DND-41 (cell line): ENCODE results near the gene PNMA1.

Experiments used
- ATAC-seq: fragments of 200-7000 bp; cut with Tn5 transposase; 3 replicates; pipeline ENCODE4 v1.9.1; 2021; ENCODE audit warnings: low read depth; ENCODE audit not compliant: insufficient read depth
- DNase-seq: peaks from one replicate; pipeline ENCODE4 v3.0.0-alpha.2; 2020
- H2AFZ ChIP-seq: 2 replicates; pipeline ENCODE4 v1.6.0; 2012; ENCODE audit warnings: low read depth, low read length
- H3K27ac ChIP-seq: 2 replicates; pipeline ENCODE4 v1.5.1; 2012; ENCODE audit warnings: low read length, inconsistent platforms
- H3K27me3 ChIP-seq: fragments of 200-600 bp; sonication (generic); 2 replicates; pipeline ENCODE4 v1.6.0; 2012; ENCODE audit warnings: low read length, mild to moderate bottlenecking, inconsistent platforms; ENCODE audit not compliant: insufficient read depth, poor library complexity
- H3K36me3 ChIP-seq: 2 replicates; pipeline ENCODE4 v1.5.1; 2012; ENCODE audit warnings: low read length, inconsistent platforms; ENCODE audit not compliant: insufficient read depth
- H3K4me1 ChIP-seq: 2 replicates; pipeline ENCODE4 v1.5.1; 2012; ENCODE audit warnings: mild to moderate bottlenecking, low read length; ENCODE audit not compliant: insufficient read depth
- H3K4me2 ChIP-seq: 2 replicates; pipeline ENCODE4 v1.6.0; 2012; ENCODE audit warnings: mild to moderate bottlenecking, moderate library complexity, low read length, inconsistent platforms; ENCODE audit not compliant: insufficient read depth
- H3K4me3 ChIP-seq, 2 experiments: fragments of 200-600 bp in 1 of 2; shearing (Covaris generic) in 1 of 2; 2 replicates each; pipeline ENCODE4 v1.5.1; 2012 to 2016; ENCODE audit warnings: inconsistent platforms in 2 of 2, low read length in 2 of 2, mild to moderate bottlenecking in 2 of 2, low read depth in 1 of 2, moderate library complexity in 1 of 2
- H3K79me2 ChIP-seq: 2 replicates; pipeline ENCODE4 v1.6.0; 2012; ENCODE audit warnings: low read length, inconsistent platforms; ENCODE audit not compliant: insufficient read depth
- H3K9ac ChIP-seq: 2 replicates; pipeline ENCODE4 v1.6.0; 2012; ENCODE audit warnings: low read depth, mild to moderate bottlenecking, inconsistent platforms, low read length, moderate library complexity
- H3K9me3 ChIP-seq: 2 replicates; pipeline ENCODE4 v1.5.1; 2012; ENCODE audit warnings: low read length, moderate library complexity, mild to moderate bottlenecking, inconsistent platforms; ENCODE audit not compliant: insufficient read depth, severe bottlenecking
- H4K20me1 ChIP-seq: 2 replicates; pipeline ENCODE4 v1.6.0; 2012; ENCODE audit warnings: low read length; ENCODE audit not compliant: insufficient read depth
- EZH2 ChIP-seq: IDR thresholded peaks from 3 replicates; pipeline ENCODE4 v1.6.1; 2012; ENCODE audit warnings: borderline replicate concordance, low read depth, mild to moderate bottlenecking, moderate library complexity, low read length, inconsistent platforms; ENCODE audit not compliant: severe bottlenecking
- TF ChIP-seq, protein P1 (sequence below): IDR thresholded peaks from 2 replicates; pipeline ENCODE4 v1.5.1; 2012; ENCODE audit warnings: borderline replicate concordance, low read length, moderate library complexity, mild to moderate bottlenecking; ENCODE audit not compliant: poor library complexity, severe bottlenecking; ENCODE audit errors: extremely low read depth

PNMA1 gene

DNA sequence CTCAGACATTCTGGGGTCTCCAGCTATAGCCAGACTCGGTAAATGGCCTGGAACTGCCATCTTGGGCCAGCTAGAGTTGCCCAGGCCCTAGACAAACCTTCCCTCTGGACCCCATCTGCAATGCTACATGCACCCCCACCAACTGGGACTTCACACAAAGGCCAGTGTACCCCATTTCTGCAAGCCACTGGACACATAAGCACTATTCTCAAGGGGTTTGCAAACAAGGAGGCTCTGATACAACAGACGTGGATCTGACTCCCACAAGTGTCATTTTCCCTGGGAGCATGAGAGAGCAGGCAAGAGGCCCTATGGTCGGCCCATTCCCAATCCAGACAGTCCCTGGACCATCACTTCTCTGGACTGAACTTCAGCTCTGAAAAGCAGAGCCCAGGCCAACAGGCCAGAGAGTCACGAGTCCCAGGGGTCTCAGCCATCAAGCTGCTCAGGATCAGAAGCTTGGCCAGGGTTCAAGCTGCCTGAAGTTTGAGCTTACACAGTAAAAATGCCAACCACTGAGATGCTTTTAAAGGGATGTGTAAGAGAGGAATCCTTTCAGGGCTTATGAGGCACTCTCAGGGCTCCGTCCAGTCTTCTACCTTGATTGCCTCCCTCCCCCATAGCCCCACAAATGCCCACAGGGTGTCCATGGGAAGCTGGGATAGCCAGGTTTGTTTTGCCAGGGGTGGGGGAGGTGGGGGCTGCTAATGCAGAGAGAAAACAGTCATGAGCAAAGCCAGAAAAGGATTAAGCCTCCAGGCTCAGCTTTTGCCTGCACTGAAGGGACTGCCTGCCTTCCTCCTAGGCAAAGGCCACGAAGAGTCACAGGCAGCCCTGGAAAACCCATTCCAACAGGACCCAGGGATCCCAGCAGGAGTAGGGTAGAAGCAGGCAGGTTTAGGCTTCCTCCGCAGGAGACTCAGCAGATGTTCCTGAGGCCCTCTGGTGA is 31.7 kb upstream of the PNMA1 start:
- Histone ChIP-seq H2AFZ (no peak overlapping the region), H3K36me3 (no peaks in the 10 kb centered on the region), H3K4me2 (no peak overlapping the region; the same call in 1 of the 2 replicates), H3K79me2 (peaks cover 95% of the 10 kb centered on the region), H3K27ac (peak overlapping the region; percentile 94), H3K9me3 (no peaks in the 10 kb centered on the region), H3K27me3 (no peaks in the 10 kb centered on the region), H3K4me1 (peaks cover 69% of the 10 kb centered on the region), H3K9ac (no peak overlapping the region), H3K4me3 (no peak overlapping the region), H4K20me1 (peaks cover 63% of the 10 kb centered on the region)
- ATAC-seq (no peak), DNase-seq (no peak)
- TF ChIP-seq, protein P1, sequence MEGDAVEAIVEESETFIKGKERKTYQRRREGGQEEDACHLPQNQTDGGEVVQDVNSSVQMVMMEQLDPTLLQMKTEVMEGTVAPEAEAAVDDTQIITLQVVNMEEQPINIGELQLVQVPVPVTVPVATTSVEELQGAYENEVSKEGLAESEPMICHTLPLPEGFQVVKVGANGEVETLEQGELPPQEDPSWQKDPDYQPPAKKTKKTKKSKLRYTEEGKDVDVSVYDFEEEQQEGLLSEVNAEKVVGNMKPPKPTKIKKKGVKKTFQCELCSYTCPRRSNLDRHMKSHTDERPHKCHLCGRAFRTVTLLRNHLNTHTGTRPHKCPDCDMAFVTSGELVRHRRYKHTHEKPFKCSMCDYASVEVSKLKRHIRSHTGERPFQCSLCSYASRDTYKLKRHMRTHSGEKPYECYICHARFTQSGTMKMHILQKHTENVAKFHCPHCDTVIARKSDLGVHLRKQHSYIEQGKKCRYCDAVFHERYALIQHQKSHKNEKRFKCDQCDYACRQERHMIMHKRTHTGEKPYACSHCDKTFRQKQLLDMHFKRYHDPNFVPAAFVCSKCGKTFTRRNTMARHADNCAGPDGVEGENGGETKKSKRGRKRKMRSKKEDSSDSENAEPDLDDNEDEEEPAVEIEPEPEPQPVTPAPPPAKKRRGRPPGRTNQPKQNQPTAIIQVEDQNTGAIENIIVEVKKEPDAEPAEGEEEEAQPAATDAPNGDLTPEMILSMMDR: no peak
- no peak for TF ChIP-seq EZH2

DNA sequence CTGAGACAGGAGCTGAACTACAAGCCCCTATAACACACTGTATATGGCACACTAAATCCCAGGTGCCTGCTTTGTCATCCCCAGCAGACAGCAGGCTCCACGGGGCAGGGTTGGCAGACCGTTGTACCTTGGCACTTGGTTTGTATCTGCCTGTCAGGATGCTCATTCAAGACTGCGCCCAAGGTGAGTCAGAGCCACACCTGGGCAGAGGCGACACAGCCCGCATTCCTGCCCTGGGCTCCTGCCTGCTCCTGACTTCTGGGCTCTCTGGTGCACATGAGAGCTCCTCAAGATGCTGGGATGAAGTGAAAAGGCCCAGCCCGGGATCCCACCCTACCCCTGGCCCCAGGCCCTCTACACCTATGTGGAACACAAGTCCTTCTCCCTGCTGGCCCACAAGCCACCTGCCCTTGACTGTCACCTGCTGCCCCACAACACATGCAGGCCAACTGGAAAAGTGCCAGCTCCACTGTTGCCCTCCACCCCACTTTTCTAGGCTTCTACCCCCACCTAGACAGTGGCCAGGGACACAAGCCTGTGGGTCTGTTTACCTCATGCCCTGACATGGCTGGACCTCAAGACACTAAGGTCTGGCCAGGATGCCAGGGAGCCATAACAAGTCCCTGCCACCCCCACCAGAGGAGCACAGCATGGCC is 30.8 kb upstream of the PNMA1 start:
- no peak overlapping the region; a peak in 1 of 4 replicates for H3K4me3 ChIP-seq
- peak overlapping the region; percentile 94 for H3K27ac ChIP-seq
- peak overlapping the region; percentile 75; the same call in 1 of the 2 replicates for H3K4me2 ChIP-seq
- ATAC-seq (no peak), DNase-seq (no peak)
- no peak for TF ChIP-seq EZH2
- TF ChIP-seq, protein P1: no peak
- H3K79me2 ChIP-seq: peaks cover 95% of the 10 kb centered on the region
- H3K4me1 ChIP-seq: peaks cover 72% of the 10 kb centered on the region
- peak overlapping the region; percentile 61 for H3K9ac ChIP-seq
- peaks cover 8% of the 10 kb centered on the region for H3K36me3 ChIP-seq
- H3K9me3 ChIP-seq: no peaks in the 10 kb centered on the region
- H2AFZ ChIP-seq: no peak overlapping the region
- H4K20me1 ChIP-seq: peaks cover 64% of the 10 kb centered on the region
- H3K27me3 ChIP-seq: no peaks in the 10 kb centered on the region

DNA sequence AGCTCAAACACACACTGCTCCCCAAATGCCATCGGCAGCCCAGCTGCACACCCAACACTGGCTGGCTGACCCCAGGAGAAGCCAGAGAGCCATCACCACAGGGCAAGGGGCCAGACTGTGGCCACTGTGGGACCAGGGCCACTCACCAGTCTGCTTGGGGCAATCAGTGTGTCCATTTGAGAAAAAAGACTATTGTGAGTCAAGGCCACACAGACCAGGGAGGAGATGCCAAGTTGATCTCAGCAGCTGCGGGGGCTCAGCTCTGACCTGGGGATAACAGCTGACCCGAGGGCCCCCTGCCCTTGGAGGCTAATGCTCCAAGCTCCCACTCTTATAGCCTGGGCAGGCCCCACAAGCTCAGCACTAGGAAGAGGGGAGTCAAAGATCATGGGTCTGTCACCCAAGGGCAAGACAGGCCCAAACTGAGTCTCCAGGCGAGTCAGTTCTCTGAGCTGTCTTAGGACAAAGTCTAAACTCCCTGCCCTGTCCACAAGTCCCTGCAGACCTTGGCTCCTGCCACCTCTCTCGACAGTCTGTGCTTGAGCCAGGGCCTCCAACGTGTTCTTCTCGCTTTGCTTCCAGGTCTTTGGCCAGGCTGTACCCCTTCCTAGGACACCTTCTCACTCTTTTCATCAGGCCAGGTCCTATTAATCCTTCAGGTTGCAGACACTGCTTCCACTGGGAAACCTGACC is 30.1 kb upstream of the PNMA1 start:
- H3K9me3 ChIP-seq: no peaks in the 10 kb centered on the region
- H3K79me2 ChIP-seq: peaks cover 95% of the 10 kb centered on the region
- H3K4me1 ChIP-seq: peaks cover 71% of the 10 kb centered on the region
- H3K27me3 ChIP-seq: no peaks in the 10 kb centered on the region
- ATAC-seq (no peak), DNase-seq (no peak)
- no peak overlapping the region for H2AFZ ChIP-seq
- peak overlapping the region; percentile 75 for H3K4me2 ChIP-seq
- H4K20me1 ChIP-seq: peaks cover 65% of the 10 kb centered on the region
- peak overlapping the region in 1 of 2 experiments; percentile 7; a peak in 1 of 4 replicates for H3K4me3 ChIP-seq
- peak overlapping the region; percentile 61 for H3K9ac ChIP-seq
- H3K27ac ChIP-seq: peak overlapping the region; percentile 94
- no peak for TF ChIP-seq EZH2
- TF ChIP-seq, protein P1: no peak
- H3K36me3 ChIP-seq: peaks cover 14% of the 10 kb centered on the region
